ENCODE results near the gene NOL4L.

Gene NOL4L

GRCh38 chr20:32539026-32539816 is 45.9 kb downstream of the NOL4L start:
- peak; percentile 80 for DNase-seq

GRCh38 chr20:32538526-32538939 is 46.6 kb downstream of the NOL4L start:
- DNase-seq: peak; percentile 48

GRCh38 chr20:32537657-32538525 is 47.2 kb downstream of the NOL4L start:
- DNase-seq: peak; percentile 81

- DNase-seq: peak; percentile 79
These were observed 48.1 kb downstream of the NOL4L start for GRCh38 chr20:32536851-32537656.

DNA sequence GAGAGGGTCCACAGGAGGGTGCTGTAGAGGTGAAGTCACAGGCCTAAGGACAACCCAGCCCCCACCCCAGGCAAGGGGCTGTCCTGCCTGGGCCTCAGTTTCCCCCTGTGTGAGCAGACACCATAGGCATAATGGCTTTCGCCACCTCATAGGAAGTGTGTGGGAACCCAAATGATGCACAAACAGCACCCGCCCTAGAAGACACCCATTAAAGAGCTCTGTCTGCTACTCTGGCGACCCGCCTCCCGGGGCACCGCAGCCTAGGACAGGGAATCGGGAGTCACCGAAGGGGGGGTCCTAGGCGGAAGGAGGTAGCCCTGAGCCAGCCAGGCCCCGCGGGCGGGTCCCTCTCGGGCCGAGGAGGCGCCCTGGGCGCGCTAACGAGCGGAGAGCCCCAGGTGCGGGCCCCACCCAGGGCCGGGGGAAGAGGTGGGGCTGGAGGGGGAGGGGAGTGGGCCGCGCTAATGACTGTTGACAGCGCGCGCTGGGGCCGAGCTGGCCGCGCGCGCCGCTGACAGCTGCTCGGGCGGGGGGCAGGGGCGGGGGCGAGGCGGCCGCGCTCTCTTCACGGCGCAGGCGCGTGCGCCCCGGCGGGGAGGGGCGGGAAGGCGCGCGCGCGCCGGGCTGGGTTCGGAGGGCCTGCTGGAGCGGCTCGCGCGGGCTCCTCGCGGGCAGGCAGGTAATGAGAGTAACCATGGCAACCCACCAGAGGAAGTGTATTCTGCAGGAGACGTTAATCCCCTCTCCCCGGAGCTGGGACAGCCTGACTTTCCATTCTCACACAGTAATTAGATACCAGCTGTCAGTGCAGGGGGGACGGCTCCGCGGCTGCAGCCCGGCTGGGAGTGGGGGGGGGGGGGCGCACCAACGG is 48.9 kb downstream of the NOL4L start:
- DNase-seq: peak; percentile 73

DNA sequence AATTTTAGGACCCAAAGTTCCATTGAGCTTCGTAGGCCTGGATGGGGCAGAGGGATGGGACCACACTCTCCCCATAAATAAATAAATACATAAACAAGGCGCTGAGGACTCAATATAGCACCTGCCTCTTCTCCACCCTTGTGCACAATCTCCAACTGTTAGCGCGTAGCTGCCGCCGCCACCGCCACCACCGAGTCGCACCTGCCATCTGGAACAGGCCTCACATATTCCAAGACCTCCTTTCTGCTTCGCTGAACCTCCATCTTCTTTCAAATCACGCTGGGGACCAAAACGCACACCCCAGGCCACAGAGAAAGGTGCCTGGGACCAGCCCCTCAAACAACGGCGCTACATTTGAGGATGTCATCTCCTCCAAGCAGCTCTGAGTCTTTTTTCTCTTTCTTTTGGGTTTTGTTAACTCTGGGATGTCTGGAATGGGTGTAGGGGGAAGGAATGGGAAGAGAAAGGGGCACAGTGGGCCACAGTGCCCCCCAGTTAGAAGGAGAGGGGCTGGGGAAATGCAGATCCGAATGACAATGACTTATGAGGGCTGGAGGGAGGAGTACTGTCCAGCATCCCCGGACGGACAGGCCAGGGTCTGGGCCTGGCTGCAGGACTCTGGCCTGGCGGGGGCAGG is 49.7 kb downstream of the NOL4L start:
- peak; percentile 27 for DNase-seq

GRCh38 chr20:32534661-32535240 is 50.4 kb downstream of the NOL4L start:
- peak; percentile 36 for DNase-seq

GRCh38 chr20:32533732-32534131 is 51.4 kb downstream of the NOL4L start:
- DNase-seq: no peak

DNA sequence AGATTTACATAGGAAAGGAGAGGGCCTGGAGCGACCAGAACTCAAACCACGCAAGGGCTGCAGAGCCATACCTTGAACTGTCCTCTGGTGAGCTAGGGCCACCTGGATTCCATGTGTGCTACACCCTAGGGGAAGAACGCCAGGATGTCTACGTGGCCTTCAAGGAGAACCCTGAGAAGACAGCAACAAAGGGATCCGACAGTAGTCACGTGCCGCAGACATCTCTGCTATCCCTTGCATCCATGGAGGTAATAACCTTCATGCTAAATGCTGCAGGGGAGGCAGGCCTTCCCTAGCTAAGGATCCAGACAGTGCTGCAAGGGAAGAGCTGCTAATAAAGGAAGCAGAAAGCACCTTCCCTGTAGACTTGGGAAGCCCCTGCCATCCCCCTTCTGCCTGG is 52.9 kb downstream of the NOL4L start:
- DNase-seq: no peak

DNA sequence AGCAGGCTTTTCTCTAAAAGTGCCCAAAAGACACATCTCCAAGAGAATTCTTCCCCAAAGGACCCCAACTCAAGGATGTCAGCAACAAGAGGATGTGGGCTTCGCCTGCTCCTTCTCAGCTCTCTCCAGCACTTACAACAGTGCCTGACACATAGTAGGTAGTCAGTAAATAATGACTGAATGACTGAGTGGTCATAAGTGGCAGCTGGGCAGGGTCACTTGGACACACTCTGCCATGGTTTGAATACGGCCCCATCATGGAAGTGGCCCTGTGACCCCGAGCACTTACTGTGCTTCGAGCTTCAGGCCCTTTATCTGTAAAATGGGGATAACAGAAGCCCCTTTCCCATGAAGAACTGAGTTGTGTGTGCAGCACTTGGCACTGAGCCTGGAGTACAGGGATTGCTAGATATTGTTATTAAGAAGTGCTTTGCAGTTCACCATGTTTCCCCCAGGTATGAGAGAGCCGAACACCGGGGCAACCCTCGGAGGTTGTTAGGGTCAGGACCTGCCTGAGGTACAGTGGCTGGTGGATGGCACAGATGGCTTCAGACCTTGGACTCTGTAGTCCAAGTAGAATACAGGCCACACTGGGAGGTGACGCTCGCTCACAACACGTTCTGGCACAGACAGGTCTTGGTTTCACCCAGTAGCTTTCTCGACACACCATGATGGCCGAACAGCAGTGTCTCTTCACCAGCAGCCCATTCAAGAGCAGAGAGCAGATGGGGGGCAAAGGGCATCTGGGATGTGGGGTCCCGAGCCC is 56.0 kb downstream of the NOL4L start:
- peak; percentile 60 for DNase-seq

DNA sequence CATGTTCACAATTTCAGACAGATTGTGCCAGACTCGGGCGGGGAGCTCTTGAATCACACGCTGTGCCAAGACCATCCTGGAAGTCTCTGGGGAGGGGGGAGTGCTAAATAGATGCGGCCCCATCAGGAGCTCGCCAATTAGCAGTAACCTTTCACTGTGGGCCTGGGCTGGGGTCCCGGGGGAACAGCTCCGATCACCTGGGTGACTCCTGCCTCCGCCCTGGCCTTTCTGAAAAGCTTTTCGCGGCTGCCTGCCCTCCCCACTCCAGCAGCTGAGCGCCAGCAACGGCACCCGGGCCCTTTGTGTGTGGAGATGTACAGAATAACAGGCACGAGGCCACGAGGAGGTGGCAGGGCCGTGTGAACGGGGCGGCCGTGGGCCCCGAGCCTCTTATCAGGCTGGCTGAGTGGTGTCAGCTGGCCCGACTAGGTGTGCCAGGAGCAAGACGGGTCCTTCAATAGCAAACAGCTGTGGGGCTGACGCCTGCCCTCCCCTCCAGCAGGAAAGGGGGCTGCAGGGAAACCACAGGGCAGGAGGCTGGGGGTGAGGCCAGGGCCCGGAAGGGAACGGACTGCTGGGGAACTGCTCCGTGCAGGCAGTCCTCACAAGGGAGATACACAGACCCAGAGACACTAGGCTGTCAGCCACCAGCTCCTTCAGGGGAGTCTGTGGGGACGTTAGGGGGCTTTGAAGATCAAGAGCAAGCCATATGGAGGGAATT is 56.8 kb downstream of the NOL4L start:
- peak; percentile 85 for DNase-seq

GRCh38 chr20:32527447-32528055 is 57.6 kb downstream of the NOL4L start:
- DNase-seq: peak; percentile 77

- DNase-seq: no peak
These were observed 58.1 kb downstream of the NOL4L start for GRCh38 chr20:32527052-32527446.

- DNase-seq: no peak
These were observed 58.6 kb downstream of the NOL4L start for GRCh38 chr20:32526541-32526940.

- DNase-seq: no peak
These were observed 59.0 kb downstream of the NOL4L start for GRCh38 chr20:32526125-32526524.

- DNase-seq: no peak
These were observed 60.2 kb downstream of the NOL4L start for GRCh38 chr20:32524829-32525501.

DNA sequence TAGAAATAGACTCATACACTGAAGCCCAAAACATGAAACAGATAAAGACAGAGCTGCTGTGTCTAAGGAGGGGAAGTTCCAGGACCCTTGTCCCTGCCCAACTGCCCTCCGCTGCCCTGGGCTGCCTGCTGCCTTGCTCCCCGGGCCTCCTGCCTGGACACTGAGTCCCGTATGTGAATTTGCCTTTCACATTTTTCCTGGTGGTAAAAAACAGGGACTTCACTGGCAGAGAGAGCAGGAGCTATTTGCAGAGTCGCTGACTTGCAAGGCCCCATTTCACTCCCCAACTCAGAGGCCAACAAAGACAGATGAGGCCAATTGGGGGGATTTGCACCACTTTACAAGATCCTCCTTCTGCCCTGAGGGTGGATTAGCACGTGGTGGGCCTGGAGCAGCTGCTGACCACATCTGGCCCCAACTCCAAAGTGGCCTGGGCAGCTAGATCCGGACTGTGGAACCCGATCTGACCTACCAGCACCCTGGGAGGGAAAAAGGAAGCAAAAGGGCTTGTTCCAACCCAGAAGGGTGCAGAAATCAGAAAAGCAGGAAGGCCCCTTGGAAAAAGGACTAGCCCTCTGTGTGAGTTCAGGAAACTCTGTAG is 61.4 kb downstream of the NOL4L start:
- no peak for DNase-seq

All from hematopoietic multipotent progenitor cell treated with erythropoietin and hydrocortisone succinate and interleukin-3 and kit ligand, for 6 days (in vitro differentiated cells).